22Rv1 (cell line): ENCODE data around the gene BRD3.
A peak's percentile ranks its signal among the peaks of the same experiment; 100 is the strongest.
"Not testable (repeated sequence)": the region's sequence is repeated elsewhere in the genome, so short reads cannot be mapped to it uniquely, and the experiment has no call there.

ENCODE experiments used
- H3K27ac ChIP-seq: fragments of 450-650 bp; 2 replicates; pipeline ENCODE4 v1.5.1; 2017
- CTCF ChIP-seq: fragments of 450-650 bp; IDR thresholded peaks from 2 replicates; pipeline ENCODE4 v1.5.1; 2017; ENCODE audit warnings: mild to moderate bottlenecking
- ZFX ChIP-seq: fragments of 450-650 bp; IDR thresholded peaks from 2 replicates; pipeline ENCODE4 v1.6.1; 2017; ENCODE audit warnings: antibody characterized with exemption, borderline replicate concordance

Gene BRD3

GRCh38 chr9:134073500-134073899 lies 5.7 kb upstream of the BRD3 start:
- no peak overlapping the region for H3K27ac ChIP-seq
- TF ChIP-seq CTCF (no peak), ZFX (no peak)

DNA sequence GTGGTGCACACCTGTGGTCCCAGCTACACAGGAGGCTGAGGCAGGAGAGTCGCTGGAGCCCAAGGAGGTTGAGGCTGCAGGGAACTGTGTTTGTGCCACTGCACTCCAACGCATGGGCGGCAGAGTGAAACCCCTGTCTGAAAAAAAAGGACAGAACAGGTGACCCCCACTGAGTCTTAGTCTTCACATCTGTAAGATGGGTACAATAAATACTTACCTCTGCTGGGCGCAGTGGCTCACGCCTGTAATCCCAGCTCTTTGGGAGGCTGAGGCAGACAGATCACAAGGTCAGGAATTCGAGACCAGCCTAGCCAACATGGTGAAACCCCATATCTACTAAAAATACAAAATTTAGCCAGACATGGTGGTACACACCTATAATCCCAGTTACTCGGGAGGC lies 4.9 kb upstream of the BRD3 start:
- not testable (repeated sequence) for H3K27ac ChIP-seq

DNA sequence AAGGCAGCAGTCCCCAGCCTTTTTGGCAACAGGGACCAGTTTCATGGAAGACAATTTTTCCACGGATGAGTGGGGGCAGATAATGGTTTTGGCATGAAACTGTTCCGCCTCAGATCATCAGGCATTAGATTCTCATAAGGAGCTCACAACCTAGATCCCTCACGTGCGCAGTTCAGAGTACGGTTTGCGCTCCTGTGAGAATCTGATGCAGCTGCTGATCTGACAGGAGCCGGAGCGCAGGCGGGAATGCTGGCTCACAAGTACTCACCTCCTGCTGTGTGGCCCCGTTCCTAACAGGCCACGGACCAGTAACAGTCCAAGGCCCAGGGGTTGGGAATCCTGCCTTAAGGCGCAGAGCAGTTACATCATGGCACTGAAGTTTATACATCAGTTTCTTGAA lies 3.3 kb upstream of the BRD3 start:
- TF ChIP-seq ZFX (no peak), CTCF (no peak)
- no peak overlapping the region for H3K27ac ChIP-seq

DNA sequence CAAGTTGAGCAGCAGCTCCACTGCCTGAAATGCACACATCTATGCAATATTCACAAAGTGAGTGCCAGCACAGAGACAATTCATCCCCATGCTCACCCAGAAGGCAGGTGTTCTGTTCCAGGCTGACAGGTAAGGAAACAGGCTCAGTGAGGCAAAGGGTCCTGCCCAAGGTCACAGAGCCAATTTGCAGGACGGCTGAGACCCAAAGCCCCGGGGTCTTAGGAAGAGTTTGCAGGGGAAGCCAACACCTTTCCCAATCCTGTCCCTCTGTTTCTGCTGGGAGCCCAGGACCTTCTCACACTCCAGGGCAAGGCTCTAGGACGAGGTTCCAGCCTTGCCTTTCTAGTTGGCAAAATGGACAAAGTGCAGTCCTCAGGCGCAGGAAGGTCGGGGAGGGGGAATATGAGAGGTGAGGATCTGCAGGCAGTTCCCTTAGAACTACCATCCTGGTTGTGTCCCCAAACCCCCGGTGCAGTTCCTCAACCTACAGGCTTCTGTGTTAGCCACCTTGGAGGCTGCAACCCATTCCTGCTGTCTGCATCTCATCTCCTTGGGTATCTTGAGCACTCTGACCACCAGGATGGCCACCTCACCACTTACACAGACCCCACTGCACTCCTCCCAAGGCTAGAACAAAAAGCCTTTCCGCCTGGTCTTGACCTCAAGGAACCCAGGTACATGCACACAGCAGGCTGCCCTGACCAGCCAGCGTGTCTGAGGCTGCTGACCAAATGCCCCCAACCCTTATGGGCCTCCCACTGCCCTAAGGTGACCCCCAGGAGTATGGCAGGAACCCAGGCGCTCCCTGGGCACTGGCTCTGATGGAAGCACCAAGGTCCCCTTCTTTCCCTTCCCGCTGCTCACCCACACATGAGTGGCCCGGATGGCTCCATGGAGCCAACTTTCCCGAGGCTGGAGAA lies 1.9 kb upstream of the BRD3 start:
- H3K27ac ChIP-seq = no peak overlapping the region
- no peak for TF ChIP-seq ZFX
- no peak for TF ChIP-seq CTCF

- H3K27ac ChIP-seq = peak overlapping the region; percentile 66
- TF ChIP-seq CTCF (no peak), ZFX (no peak)
Measured at GRCh38 chr9:134068744-134069479, 1.1 kb upstream of the BRD3 start.

DNA sequence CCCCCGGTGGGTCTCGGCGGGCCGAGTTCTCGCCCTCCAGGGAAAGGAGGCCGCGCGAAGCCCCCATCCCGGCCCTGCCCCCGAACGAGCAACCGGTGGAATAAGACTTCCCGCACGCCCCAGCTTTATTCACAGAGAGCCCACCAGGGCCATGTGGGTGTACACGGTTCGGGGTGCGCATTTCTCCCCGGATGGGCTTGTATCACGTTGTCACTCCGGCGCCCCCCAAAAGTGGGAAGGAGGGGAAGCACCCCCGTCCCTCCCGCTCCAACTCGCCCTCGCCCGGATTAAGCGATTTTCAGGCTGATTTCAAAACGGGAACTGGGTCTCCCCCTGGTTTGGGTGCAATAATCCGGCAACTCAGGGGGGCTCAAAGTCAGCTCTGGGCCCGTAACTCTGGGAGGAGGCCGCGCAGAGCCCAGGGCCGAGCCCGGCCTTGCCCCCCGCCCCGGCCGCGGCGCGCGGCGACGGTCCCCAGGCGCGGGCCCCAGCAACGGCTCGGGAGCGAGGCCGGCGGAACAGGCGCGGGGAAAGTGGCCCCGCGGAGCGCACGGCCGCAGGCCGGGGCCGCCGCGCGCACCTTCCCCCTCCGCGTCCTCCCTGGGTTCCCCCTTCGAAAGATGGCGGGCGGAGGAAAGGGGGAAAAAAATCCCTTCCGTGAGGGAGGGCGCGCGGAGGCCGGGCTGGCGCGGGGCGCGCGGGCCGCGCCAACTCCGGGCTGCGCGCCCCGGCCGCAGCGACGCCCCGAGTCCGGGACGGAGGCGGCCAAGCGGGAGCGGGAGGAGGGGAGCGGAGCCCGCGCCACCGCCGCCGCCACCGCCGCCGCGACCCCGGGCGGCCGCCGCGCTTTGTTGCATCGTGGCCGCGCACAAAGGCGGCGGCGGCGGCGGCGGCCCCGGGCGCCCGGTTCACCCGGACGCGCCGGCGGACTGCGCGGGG lies 644 bp downstream of the BRD3 start:
- TF ChIP-seq CTCF = no peak
- no peak for TF ChIP-seq ZFX
- peak overlapping the region; percentile 66 for H3K27ac ChIP-seq

- H3K27ac ChIP-seq = peak overlapping the region; percentile 66; the same call in 1 of the 2 replicates
- TF ChIP-seq CTCF = no peak
- no peak for TF ChIP-seq ZFX
Measured at GRCh38 chr9:134066526-134066912, 1.3 kb downstream of the BRD3 start.
